Thyroid gland (tissue), 4 donors: Measurements from ENCODE around the gene MKNK2.

Experiments used
- CTCF ChIP-seq, 6 experiments: fragments of 200-600 bp in 3 of 6; fragments of 450-650 bp in 3 of 6; sonication (generic) in 3 of 6; IDR thresholded peaks; one replicate each; pipeline ENCODE4 v1.5.1; 2016 to 2019; ENCODE audit warnings: antibody characterized with exemption in 6 of 6, mild to moderate bottlenecking in 2 of 6, inconsistent platforms in 1 of 6, moderate library complexity in 1 of 6
- POLR2A ChIP-seq, 2 donors: fragments of 450-650 bp; IDR thresholded peaks; one replicate each; pipeline ENCODE4 v1.6.1; 2017; ENCODE audit warnings: antibody characterized with exemption in 2 of 2, mild to moderate bottlenecking in 2 of 2, moderate library complexity in 1 of 2

GRCh38 chr19:2062770-2063169, 11.7 kb upstream of the MKNK2 start:
- TF ChIP-seq POLR2A (IDR thresholded peaks at IDR 0.05), result no peak
- no peak for TF ChIP-seq CTCF (IDR thresholded peaks at IDR 0.05)
